ENCODE measurements around the gene GNGT1.
"Not testable (repeated sequence)": the region's sequence is repeated elsewhere in the genome, so short reads cannot be mapped to it uniquely, and the experiment has no call there.

Gene GNGT1

DNA sequence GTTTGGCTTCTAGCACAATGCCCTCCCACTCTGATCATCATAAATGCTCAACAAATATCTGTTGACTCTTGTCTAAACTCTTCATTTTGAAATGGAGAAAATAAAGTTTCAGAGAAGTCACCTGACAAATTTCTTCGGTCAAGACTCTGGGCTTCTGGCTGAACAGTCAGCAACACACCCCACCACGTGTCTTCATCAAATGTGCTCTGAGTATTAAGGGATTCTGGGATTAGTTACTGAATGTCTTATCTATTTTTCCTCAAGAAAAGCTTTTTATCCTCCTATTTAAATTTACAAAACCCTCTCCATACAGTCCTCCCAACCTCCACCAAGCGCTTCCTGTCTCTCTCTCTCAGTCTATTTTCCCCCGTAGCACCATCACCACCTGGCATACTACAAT, 9.9 kb downstream of the GNGT1 start:
- H3K4me2 ChIP-seq (ENCODE audit: low read length); H3K36me3 ChIP-seq (ENCODE audit: control insufficient read depth, insufficient read depth, low read length); H3K27ac ChIP-seq (ENCODE audit: low read depth, low read length); H3K23ac ChIP-seq (ENCODE audit: low read length); H3K56ac ChIP-seq (ENCODE audit: low read length); H3K27me3 ChIP-seq (ENCODE audit: insufficient read depth, low read length, poor library complexity); H3K18ac ChIP-seq (ENCODE audit: low read length); H3K4me1 ChIP-seq (ENCODE audit: control insufficient read depth, low read depth, low read length); DNase-seq; H3K9ac ChIP-seq (ENCODE audit: low read length); H3K79me1 ChIP-seq (ENCODE audit: low read length); H3K4ac ChIP-seq (ENCODE audit: low read depth, low read length); H4K8ac ChIP-seq (ENCODE audit: low read depth, low read length); H3K4me3 ChIP-seq (ENCODE audit: low read length); H2AK5ac ChIP-seq (ENCODE audit: low read length); H2BK15ac ChIP-seq (replicated peaks; ENCODE audit: low read depth); H4K5ac ChIP-seq (ENCODE audit: low read length); H2BK5ac ChIP-seq (ENCODE audit: low read length); H3K79me2 ChIP-seq (ENCODE audit: control insufficient read depth, insufficient read depth, low read length); H2BK120ac ChIP-seq (ENCODE audit: low read depth, low read length): not testable (repeated sequence)
- WGBS (ENCODE audit: extremely low coverage, insufficient coverage, low lambda C conversion rate), result no CpG with 5 or more reads among the region's 4 CpGs

DNA sequence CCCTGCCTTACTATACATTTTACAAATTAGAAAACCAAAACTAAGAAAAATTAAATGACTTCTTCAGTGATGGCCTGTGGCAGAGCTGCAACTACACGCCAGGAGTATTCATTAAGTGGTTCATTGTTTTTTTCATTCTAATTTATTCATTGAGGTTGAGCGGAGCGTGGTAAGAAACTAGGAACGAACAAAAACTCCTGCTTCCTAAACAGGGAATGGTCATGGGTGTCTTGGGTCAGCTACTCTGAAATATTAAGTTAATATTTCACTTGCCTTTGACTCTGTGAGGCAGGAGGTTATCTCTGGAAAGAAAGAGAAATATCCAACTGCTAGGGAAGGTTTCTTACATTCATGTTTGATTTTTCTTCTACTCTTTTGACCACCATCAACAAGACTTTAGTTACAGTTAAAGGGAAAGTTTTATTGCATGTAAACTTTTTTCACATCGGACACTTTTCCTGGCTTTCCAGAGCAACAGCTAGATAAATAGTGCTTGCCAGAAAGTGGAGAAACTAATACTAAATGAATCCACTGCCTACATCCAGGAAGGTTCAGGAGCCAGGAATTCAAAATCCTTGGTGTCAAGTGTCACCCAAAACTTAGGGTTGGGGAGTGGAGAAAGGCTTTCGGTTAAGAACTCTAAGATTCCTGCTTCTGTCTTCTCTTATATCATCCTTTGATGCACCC, 14.3 kb downstream of the GNGT1 start:
- H2BK120ac ChIP-seq (ENCODE audit: low read depth, low read length), result no peak overlapping the region

DNA sequence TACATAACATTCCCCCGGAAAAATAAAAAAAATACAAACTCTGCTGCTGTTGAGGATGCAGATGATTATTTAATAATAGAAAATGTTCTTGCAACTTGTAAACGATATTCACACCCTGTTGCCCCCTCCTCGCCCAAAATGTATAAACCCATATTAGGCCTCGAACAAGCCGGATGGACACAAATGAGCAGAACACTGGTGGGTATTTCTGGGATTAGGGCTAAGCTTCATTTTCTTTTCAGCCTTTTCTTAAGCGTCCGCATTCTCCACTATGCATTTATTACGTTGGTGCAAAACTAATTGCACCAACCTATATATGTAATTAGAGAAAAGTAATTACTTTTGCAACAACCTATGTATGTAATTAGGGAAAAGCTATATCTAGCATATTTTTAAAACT, 14.8 kb downstream of the GNGT1 start:
- Histone ChIP-seq H3K4me2 (ENCODE audit: low read length) (no peak overlapping the region), H3K23ac (ENCODE audit: low read length) (no peak overlapping the region), H3K56ac (ENCODE audit: low read length) (peak overlapping the region; percentile 53), H3K79me1 (ENCODE audit: low read length) (no peaks in the 10 kb centered on the region), H3K79me2 (ENCODE audit: control insufficient read depth, insufficient read depth, low read length) (no peaks in the 10 kb centered on the region), H3K4me1 (ENCODE audit: control insufficient read depth, low read depth, low read length) (peaks cover 2% of the 10 kb centered on the region), H3K9ac (ENCODE audit: low read length) (peak overlapping the region; percentile 11), H2BK120ac (ENCODE audit: low read depth, low read length) (no peak overlapping the region), H2AK5ac (ENCODE audit: low read length) (no peak overlapping the region), H2BK15ac (replicated peaks; ENCODE audit: low read depth) (no peak overlapping the region), H3K4me3 (ENCODE audit: low read length) (no peak overlapping the region), H3K18ac (ENCODE audit: low read length) (no peak overlapping the region), H3K27me3 (ENCODE audit: insufficient read depth, low read length, poor library complexity) (no peaks in the 10 kb centered on the region), H4K5ac (ENCODE audit: low read length) (no peak overlapping the region), H4K8ac (ENCODE audit: low read depth, low read length) (no peak overlapping the region), H3K36me3 (ENCODE audit: control insufficient read depth, insufficient read depth, low read length) (no peaks in the 10 kb centered on the region), H2BK5ac (ENCODE audit: low read length) (no peak overlapping the region), H3K4ac (ENCODE audit: low read depth, low read length) (no peak overlapping the region), H3K27ac (ENCODE audit: low read depth, low read length) (no peak overlapping the region)
- no peak for DNase-seq
- no CpG with 5 or more reads among the region's 8 CpGs for WGBS (ENCODE audit: extremely low coverage, insufficient coverage, low lambda C conversion rate)

More for the DNA sequence above, 14.3 kb downstream of the GNGT1 start:
- Histone ChIP-seq H4K8ac (ENCODE audit: low read depth, low read length) (no peak overlapping the region), H3K79me1 (ENCODE audit: low read length) (no peaks in the 10 kb centered on the region), H3K23ac (ENCODE audit: low read length) (no peak overlapping the region), H2BK5ac (ENCODE audit: low read length) (no peak overlapping the region), H3K36me3 (ENCODE audit: control insufficient read depth, insufficient read depth, low read length) (no peaks in the 10 kb centered on the region), H3K27me3 (ENCODE audit: insufficient read depth, low read length, poor library complexity) (no peaks in the 10 kb centered on the region), H2AK5ac (ENCODE audit: low read length) (no peak overlapping the region), H3K79me2 (ENCODE audit: control insufficient read depth, insufficient read depth, low read length) (no peaks in the 10 kb centered on the region), H3K9ac (ENCODE audit: low read length) (no peak overlapping the region), H4K5ac (ENCODE audit: low read length) (no peak overlapping the region), H2BK15ac (replicated peaks; ENCODE audit: low read depth) (no peak overlapping the region), H3K4me2 (ENCODE audit: low read length) (no peak overlapping the region), H3K56ac (ENCODE audit: low read length) (no peak overlapping the region), H3K4me1 (ENCODE audit: control insufficient read depth, low read depth, low read length) (peaks cover 2% of the 10 kb centered on the region), H3K27ac (ENCODE audit: low read depth, low read length) (no peak overlapping the region), H3K4ac (ENCODE audit: low read depth, low read length) (no peak overlapping the region), H3K18ac (ENCODE audit: low read length) (no peak overlapping the region), H3K4me3 (ENCODE audit: low read length) (no peak overlapping the region)
- no peak for DNase-seq
- no CpG with 5 or more reads among the region's 6 CpGs for WGBS (ENCODE audit: extremely low coverage, insufficient coverage, low lambda C conversion rate)

DNA sequence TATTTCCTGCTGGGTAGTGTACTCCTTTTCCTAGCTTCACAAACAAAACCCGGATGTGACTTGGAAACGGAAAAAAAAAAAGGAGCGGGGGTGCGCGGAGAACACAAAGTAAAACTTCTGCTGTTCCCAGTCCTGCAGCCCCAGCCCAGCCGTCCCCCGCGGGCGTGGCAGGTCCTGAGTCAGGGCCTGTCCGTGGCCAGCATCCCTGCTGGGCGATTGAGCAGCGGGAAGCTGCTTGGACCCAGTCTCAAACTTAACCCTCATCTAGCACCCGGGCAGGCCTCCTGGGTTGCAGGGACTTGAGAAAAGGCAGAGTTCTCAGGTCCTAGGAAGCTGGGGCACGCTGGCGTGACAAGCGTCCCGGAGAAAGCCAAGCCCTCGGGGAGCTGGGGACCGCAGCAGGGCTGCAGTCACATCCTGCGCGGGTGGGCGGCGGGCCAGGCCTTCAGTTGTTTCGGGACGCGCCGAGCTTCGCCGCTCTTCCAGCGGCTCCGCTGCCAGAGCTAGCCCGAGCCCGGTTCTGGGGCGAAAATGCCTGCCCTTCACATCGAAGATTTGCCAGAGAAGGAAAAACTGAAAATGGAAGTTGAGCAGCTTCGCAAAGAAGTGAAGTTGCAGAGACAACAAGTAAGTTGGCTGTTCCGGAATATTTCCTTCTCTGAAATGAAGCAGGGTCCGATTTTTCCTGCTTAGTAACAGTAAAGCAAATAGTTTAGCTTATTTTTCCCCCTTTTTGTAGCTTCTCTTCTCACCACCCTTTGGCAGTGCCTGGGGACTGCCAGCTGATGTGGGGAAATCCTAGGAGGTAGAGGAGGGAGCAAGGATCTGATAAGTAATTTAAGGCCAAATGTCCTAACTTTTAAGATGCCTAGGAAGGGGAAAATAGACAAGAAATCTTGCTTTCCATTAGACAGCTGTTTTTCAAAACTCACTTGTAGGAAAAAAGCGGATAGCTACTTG, 15.5 kb downstream of the GNGT1 start, which contains the start of gene GNG11:
TSS of gene GNG11 (plus strand) at position 129 of the 960 bp plus-strand sequence. CDS start at position 532, 403 bp downstream.
- Histone ChIP-seq H4K5ac (ENCODE audit: low read length) (peak within 1 kb of the TSS; percentile 47), H3K9ac (ENCODE audit: low read length) (peak within 1 kb of the TSS; percentile 88), H3K79me1 (ENCODE audit: low read length) (no peaks in the 10 kb centered on the region), H3K56ac (ENCODE audit: low read length) (peak within 1 kb of the TSS; percentile 96), H3K79me2 (ENCODE audit: control insufficient read depth, insufficient read depth, low read length) (no peaks in the 10 kb centered on the region), H3K27me3 (ENCODE audit: insufficient read depth, low read length, poor library complexity) (no peaks in the 10 kb centered on the region), H2BK5ac (ENCODE audit: low read length) (peak within 1 kb of the TSS; percentile 86), H3K4me1 (ENCODE audit: control insufficient read depth, low read depth, low read length) (peaks cover 2% of the 10 kb centered on the region), H3K4ac (ENCODE audit: low read depth, low read length) (peak within 1 kb of the TSS; percentile 64), H3K27ac (ENCODE audit: low read depth, low read length) (peak within 1 kb of the TSS; percentile 86), H4K8ac (ENCODE audit: low read depth, low read length) (peak within 1 kb of the TSS; percentile 97), H2AK5ac (ENCODE audit: low read length) (no peak within 1 kb of the TSS), H2BK120ac (ENCODE audit: low read depth, low read length) (peak within 1 kb of the TSS; percentile 68), H3K4me2 (ENCODE audit: low read length) (peak within 1 kb of the TSS; percentile 75), H3K18ac (ENCODE audit: low read length) (peak within 1 kb of the TSS; percentile 70), H3K36me3 (ENCODE audit: control insufficient read depth, insufficient read depth, low read length) (no peaks in the 10 kb centered on the region), H3K23ac (ENCODE audit: low read length) (peak within 1 kb of the TSS; percentile 91), H3K4me3 (ENCODE audit: low read length) (peak within 1 kb of the TSS; percentile 6), H2BK15ac (replicated peaks; ENCODE audit: low read depth) (no peak within 1 kb of the TSS)
- WGBS (ENCODE audit: extremely low coverage, insufficient coverage, low lambda C conversion rate), result no CpG with 5 or more reads among the region's 39 CpGs
- peak; percentile 80 for DNase-seq

DNA sequence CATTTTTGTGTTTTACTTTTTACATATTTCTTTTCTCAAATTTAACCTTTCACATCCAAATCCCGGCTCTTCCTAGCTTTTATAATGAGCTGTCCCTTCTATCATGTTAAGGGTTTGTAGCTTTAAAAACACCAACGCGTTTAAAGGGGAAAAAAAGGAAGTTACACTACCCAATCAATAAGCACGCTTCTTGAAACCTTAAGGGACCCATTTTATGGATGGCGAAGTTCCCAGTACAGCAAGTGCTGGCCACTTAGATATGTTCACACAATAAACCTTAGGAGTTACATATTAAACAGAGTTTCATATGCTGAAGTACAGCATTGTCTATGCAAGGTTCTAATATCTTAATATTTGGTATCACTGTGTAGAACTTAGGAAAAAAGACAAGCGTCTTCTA, 16.9 kb downstream of the GNGT1 start:
- Histone ChIP-seq H3K4me2 (ENCODE audit: low read length) (no peak overlapping the region), H2AK5ac (ENCODE audit: low read length) (no peak overlapping the region), H3K27me3 (ENCODE audit: insufficient read depth, low read length, poor library complexity) (no peaks in the 10 kb centered on the region), H3K79me1 (ENCODE audit: low read length) (no peaks in the 10 kb centered on the region), H2BK5ac (ENCODE audit: low read length) (no peak overlapping the region), H3K36me3 (ENCODE audit: control insufficient read depth, insufficient read depth, low read length) (no peaks in the 10 kb centered on the region), H4K5ac (ENCODE audit: low read length) (no peak overlapping the region), H3K56ac (ENCODE audit: low read length) (no peak overlapping the region), H3K27ac (ENCODE audit: low read depth, low read length) (no peak overlapping the region), H2BK15ac (replicated peaks; ENCODE audit: low read depth) (no peak overlapping the region), H4K8ac (ENCODE audit: low read depth, low read length) (no peak overlapping the region), H3K4ac (ENCODE audit: low read depth, low read length) (no peak overlapping the region), H2BK120ac (ENCODE audit: low read depth, low read length) (no peak overlapping the region), H3K18ac (ENCODE audit: low read length) (no peak overlapping the region), H3K9ac (ENCODE audit: low read length) (no peak overlapping the region), H3K4me3 (ENCODE audit: low read length) (no peak overlapping the region), H3K23ac (ENCODE audit: low read length) (no peak overlapping the region), H3K4me1 (ENCODE audit: control insufficient read depth, low read depth, low read length) (peaks cover 2% of the 10 kb centered on the region), H3K79me2 (ENCODE audit: control insufficient read depth, insufficient read depth, low read length) (no peaks in the 10 kb centered on the region)
- DNase-seq, result no peak
- WGBS (ENCODE audit: extremely low coverage, insufficient coverage, low lambda C conversion rate), result no CpG with 5 or more reads among the region's 6 CpGs

All from mesendoderm (in vitro differentiated cells).